ENCODE data around the gene TCIRG1.

TCIRG1 gene

DNA sequence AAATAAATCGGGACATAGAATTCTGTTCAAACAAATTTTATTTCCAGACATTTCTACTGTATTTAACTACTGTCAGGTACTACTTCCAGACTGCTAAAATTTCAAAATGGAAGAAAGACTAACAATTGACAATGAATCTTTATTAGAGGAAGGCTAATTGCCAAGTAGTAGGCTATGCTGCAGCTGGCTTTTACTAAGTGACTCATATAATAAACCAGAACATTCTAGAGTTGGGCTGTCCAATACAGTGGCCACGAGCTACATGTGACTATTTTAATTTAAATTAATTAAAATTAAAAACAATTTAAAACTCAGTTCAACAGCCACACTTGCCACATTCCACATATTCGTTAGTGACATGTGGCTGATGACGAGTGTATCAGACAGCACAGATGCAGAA lies 54.7 kb downstream of the TCIRG1 start:
- DNase-seq = no peak
- Histone ChIP-seq H3K9me2 (replicated peaks; ENCODE audit: insufficient read depth, low read length) (no peaks in the 10 kb centered on the region), H3K4me3 (ENCODE audit: low read length) (no peak overlapping the region), H3K4me2 (ENCODE audit: low read depth, low read length) (no peak overlapping the region), H3K27ac (ENCODE audit: low read length) (no peak overlapping the region), H3K9ac (ENCODE audit: low read length) (no peak overlapping the region), H3K27me3 (replicated peaks; ENCODE audit: insufficient read depth, low read length) (no peaks in the 10 kb centered on the region), H2AFZ (ENCODE audit: low read length) (no peak overlapping the region), H3K4me1 (ENCODE audit: low read length) (no peaks in the 10 kb centered on the region), H3K36me3 (replicated peaks; ENCODE audit: insufficient read depth, low read length) (peaks cover 3% of the 10 kb centered on the region; the same call in 1 of the 2 replicates), H3F3A (ENCODE audit: insufficient read depth, low read length) (no peaks in the 10 kb centered on the region), H3K79me2 (ENCODE audit: low read length) (peaks cover 17% of the 10 kb centered on the region), H3K9me3 (replicated peaks; ENCODE audit: insufficient read depth, low read length) (no peaks in the 10 kb centered on the region), H4K20me1 (ENCODE audit: insufficient read depth, low read length) (no peaks in the 10 kb centered on the region)
- TF ChIP-seq EZH2 (optimal IDR thresholded peaks at IDR 0.05; ENCODE audit: low read depth, low read length) (no peak), EZH2phosphoT487 (IDR thresholded peaks at IDR 0.05; ENCODE audit: low read length) (no peak)
- TF ChIP-seq, protein P1, sequence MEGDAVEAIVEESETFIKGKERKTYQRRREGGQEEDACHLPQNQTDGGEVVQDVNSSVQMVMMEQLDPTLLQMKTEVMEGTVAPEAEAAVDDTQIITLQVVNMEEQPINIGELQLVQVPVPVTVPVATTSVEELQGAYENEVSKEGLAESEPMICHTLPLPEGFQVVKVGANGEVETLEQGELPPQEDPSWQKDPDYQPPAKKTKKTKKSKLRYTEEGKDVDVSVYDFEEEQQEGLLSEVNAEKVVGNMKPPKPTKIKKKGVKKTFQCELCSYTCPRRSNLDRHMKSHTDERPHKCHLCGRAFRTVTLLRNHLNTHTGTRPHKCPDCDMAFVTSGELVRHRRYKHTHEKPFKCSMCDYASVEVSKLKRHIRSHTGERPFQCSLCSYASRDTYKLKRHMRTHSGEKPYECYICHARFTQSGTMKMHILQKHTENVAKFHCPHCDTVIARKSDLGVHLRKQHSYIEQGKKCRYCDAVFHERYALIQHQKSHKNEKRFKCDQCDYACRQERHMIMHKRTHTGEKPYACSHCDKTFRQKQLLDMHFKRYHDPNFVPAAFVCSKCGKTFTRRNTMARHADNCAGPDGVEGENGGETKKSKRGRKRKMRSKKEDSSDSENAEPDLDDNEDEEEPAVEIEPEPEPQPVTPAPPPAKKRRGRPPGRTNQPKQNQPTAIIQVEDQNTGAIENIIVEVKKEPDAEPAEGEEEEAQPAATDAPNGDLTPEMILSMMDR (IDR thresholded peaks at IDR 0.05; ENCODE audit: low read length) = no peak

DNA sequence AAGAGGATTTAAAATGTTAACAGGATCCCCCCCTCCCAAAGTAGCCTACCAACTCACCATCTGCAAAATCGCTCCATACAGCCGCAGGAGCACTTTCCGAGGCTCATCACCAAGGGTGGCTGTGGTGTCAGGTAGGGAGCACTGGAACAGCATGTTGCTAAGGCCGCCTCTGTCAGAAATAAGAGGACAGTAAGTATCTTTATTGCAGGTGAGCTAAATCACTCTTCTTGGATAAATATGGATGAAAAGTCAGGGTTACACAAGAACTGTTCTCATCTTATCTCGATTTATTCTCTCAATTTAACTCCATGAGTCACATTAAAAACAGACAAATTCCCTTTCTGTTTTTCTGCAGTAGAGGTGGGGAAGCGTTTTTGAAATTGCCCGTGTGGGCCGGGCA lies 58.1 kb downstream of the TCIRG1 start:
- H3K4me1 ChIP-seq (ENCODE audit: low read length) = no peaks in the 10 kb centered on the region
- H4K20me1 ChIP-seq (ENCODE audit: insufficient read depth, low read length) = no peaks in the 10 kb centered on the region
- no peaks in the 10 kb centered on the region for H3K9me2 ChIP-seq (replicated peaks; ENCODE audit: insufficient read depth, low read length)
- peaks cover 3% of the 10 kb centered on the region; the same call in 1 of the 2 replicates for H3K36me3 ChIP-seq (replicated peaks; ENCODE audit: insufficient read depth, low read length)
- no peak overlapping the region for H3K27ac ChIP-seq (ENCODE audit: low read length)
- no peak overlapping the region for H3K4me3 ChIP-seq (ENCODE audit: low read length)
- DNase-seq = no peak
- H3K79me2 ChIP-seq (ENCODE audit: low read length) = peaks cover 47% of the 10 kb centered on the region
- H3K27me3 ChIP-seq (replicated peaks; ENCODE audit: insufficient read depth, low read length) = no peaks in the 10 kb centered on the region
- TF ChIP-seq EZH2 (optimal IDR thresholded peaks at IDR 0.05; ENCODE audit: low read depth, low read length) = no peak
- TF ChIP-seq, protein P1 (IDR thresholded peaks at IDR 0.05; ENCODE audit: low read length) = no peak
- no peak for TF ChIP-seq EZH2phosphoT487 (IDR thresholded peaks at IDR 0.05; ENCODE audit: low read length)
- no peak overlapping the region for H2AFZ ChIP-seq (ENCODE audit: low read length)
- H3K9me3 ChIP-seq (replicated peaks; ENCODE audit: insufficient read depth, low read length) = no peaks in the 10 kb centered on the region
- no peaks in the 10 kb centered on the region for H3F3A ChIP-seq (ENCODE audit: insufficient read depth, low read length)
- H3K4me2 ChIP-seq (ENCODE audit: low read depth, low read length) = no peak overlapping the region
- no peak overlapping the region for H3K9ac ChIP-seq (ENCODE audit: low read length)

GRCh38 chr11:68099057-68099456 lies 60.2 kb downstream of the TCIRG1 start:
- H3K27me3 ChIP-seq (replicated peaks; ENCODE audit: insufficient read depth, low read length) = no peaks in the 10 kb centered on the region
- H3K9me3 ChIP-seq (replicated peaks; ENCODE audit: insufficient read depth, low read length) = no peaks in the 10 kb centered on the region
- H3K9me2 ChIP-seq (replicated peaks; ENCODE audit: insufficient read depth, low read length) = no peaks in the 10 kb centered on the region
- H3K4me3 ChIP-seq (ENCODE audit: low read length) = no peak overlapping the region
- no peak overlapping the region for H3K9ac ChIP-seq (ENCODE audit: low read length)
- DNase-seq = no peak
- H3K79me2 ChIP-seq (ENCODE audit: low read length) = peaks cover 66% of the 10 kb centered on the region
- no peaks in the 10 kb centered on the region for H3F3A ChIP-seq (ENCODE audit: insufficient read depth, low read length)
- H3K27ac ChIP-seq (ENCODE audit: low read length) = no peak overlapping the region
- H4K20me1 ChIP-seq (ENCODE audit: insufficient read depth, low read length) = no peaks in the 10 kb centered on the region
- H3K36me3 ChIP-seq (replicated peaks; ENCODE audit: insufficient read depth, low read length) = peaks cover 3% of the 10 kb centered on the region; the same call in 1 of the 2 replicates
- no peak overlapping the region for H2AFZ ChIP-seq (ENCODE audit: low read length)
- no peak overlapping the region for H3K4me2 ChIP-seq (ENCODE audit: low read depth, low read length)
- no peaks in the 10 kb centered on the region for H3K4me1 ChIP-seq (ENCODE audit: low read length)
- TF ChIP-seq, protein P1 (IDR thresholded peaks at IDR 0.05; ENCODE audit: low read length) = no peak
- TF ChIP-seq EZH2 (optimal IDR thresholded peaks at IDR 0.05; ENCODE audit: low read depth, low read length) = no peak
